OCI-LY7 (cell line): ENCODE data around the gene POPDC3.

Experiments
- CTCF ChIP-seq: fragments of 200-600 bp; sonication (generic); conservative IDR thresholded peaks from 2 replicates; pipeline ENCODE4 v1.5.1; 2014; ENCODE audit warnings: mild to moderate bottlenecking, antibody characterized with exemption, low read length, moderate library complexity, mixed read lengths
- EZH2phosphoT487 ChIP-seq: fragments of 200-600 bp; sonication (generic); IDR thresholded peaks from 2 replicates; pipeline ENCODE4 v1.6.1; 2018; ENCODE audit warnings: low read depth, borderline replicate concordance, mild to moderate bottlenecking, mixed run types, antibody characterized with exemption, low read length, moderate library complexity, mixed read lengths

DNA sequence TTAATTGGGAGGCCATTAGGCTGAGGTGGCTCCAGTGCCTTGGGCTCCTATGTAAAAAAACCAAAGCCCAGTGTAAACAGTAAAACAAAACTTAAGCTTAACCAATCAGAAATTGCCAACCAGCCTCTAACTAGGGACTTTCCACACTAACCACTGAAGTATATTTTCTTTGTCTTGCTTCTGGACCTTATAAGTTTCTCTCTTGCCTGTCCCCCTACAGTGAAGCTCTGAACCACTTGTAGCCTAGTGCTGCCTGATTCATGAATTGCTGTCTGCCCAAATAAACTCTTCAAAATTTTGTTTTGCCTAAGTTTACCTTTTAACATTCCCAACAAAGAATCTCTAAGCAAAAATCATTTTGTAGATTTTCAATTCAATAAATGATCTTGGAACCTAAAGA, 28.2 kb downstream of the POPDC3 start:
- TF ChIP-seq CTCF (no peak), EZH2phosphoT487 (no peak)
